ENCODE results near the gene MAP3K13.

MAP3K13 gene

GRCh38 chr3:185319801-185320200, 43.1 kb upstream of the MAP3K13 start:
- TF ChIP-seq CTCF (IDR thresholded peaks at IDR 0.05; ENCODE audit: insufficient read depth, low read depth, low read length, missing control alignments) = no peak
- no peak for DNase-seq (ENCODE audit: low read depth)
- H3K4me3 ChIP-seq (ENCODE audit: low read length) = no peak overlapping the region

GRCh38 chr3:185320949-185321348, 42.0 kb upstream of the MAP3K13 start:
- no peak overlapping the region for H3K4me3 ChIP-seq (ENCODE audit: low read length)
- no peak for TF ChIP-seq CTCF (IDR thresholded peaks at IDR 0.05; ENCODE audit: insufficient read depth, low read depth, low read length, missing control alignments)
- no peak for DNase-seq (ENCODE audit: low read depth)

- TF ChIP-seq CTCF (IDR thresholded peaks at IDR 0.05; ENCODE audit: insufficient read depth, low read depth, low read length, missing control alignments) = no peak
- DNase-seq (ENCODE audit: low read depth) = no peak
- H3K4me3 ChIP-seq (ENCODE audit: low read length) = no peak overlapping the region
Measured at GRCh38 chr3:185322101-185322719, 40.7 kb upstream of the MAP3K13 start.

GRCh38 chr3:185325946-185326791, 36.8 kb upstream of the MAP3K13 start:
- no peak for TF ChIP-seq CTCF (IDR thresholded peaks at IDR 0.05; ENCODE audit: insufficient read depth, low read depth, low read length, missing control alignments)
- H3K4me3 ChIP-seq (ENCODE audit: low read length) = no peak overlapping the region
- no peak for DNase-seq (ENCODE audit: low read depth)

GRCh38 chr3:185327062-185327461, 35.9 kb upstream of the MAP3K13 start:
- no peak for TF ChIP-seq CTCF (IDR thresholded peaks at IDR 0.05; ENCODE audit: insufficient read depth, low read depth, low read length, missing control alignments)
- H3K4me3 ChIP-seq (ENCODE audit: low read length) = no peak overlapping the region
- no peak for DNase-seq (ENCODE audit: low read depth)

- no peak for TF ChIP-seq CTCF (IDR thresholded peaks at IDR 0.05; ENCODE audit: insufficient read depth, low read depth, low read length, missing control alignments)
- H3K4me3 ChIP-seq (ENCODE audit: low read length) = no peak overlapping the region
- DNase-seq (ENCODE audit: low read depth) = no peak
Measured at GRCh38 chr3:185328324-185329004, 34.5 kb upstream of the MAP3K13 start.

Measured in epithelial cell of esophagus (primary cell).